Neutrophil (primary cell): ENCODE measurements around the gene PDE5A.

ENCODE experiments used
- H3K27ac ChIP-seq: fragments of 200-600 bp; sonication (generic); 2 replicates; pipeline ENCODE4 v1.5.1; 2016; ENCODE audit warnings: mild to moderate bottlenecking, moderate library complexity
- H3K27me3 ChIP-seq: fragments of 200-600 bp; sonication (generic); 2 replicates; pipeline ENCODE4 v1.6.0; 2016; ENCODE audit warnings: mild to moderate bottlenecking
- H3K36me3 ChIP-seq: fragments of 200-600 bp; sonication (generic); 2 replicates; pipeline ENCODE4 v1.5.1; 2017
- H3K4me1 ChIP-seq, 2 experiments: fragments of 200-600 bp in 1 of 2; sonication (generic) in 1 of 2; 1 replicate in 1 of 2; 2 replicates in 1 of 2; pipeline versions ENCODE4 v1.5.1 to v1.6.1; 2013 to 2016; ENCODE audit warnings: low read depth in 1 of 2, low read length in 1 of 2, mild to moderate bottlenecking in 1 of 2, moderate library complexity in 1 of 2; ENCODE audit not compliant: control insufficient read depth in 1 of 2, insufficient read depth in 1 of 2
- H3K4me3 ChIP-seq, 2 experiments: fragments of 200-600 bp in 1 of 2; sonication (generic) in 1 of 2; 1 replicate in 1 of 2; 2 replicates in 1 of 2; pipeline ENCODE4 v1.5.1; 2013 to 2016; ENCODE audit warnings: low read depth in 1 of 2, low read length in 1 of 2, mild to moderate bottlenecking in 1 of 2, moderate library complexity in 1 of 2
- H3K9me3 ChIP-seq: fragments of 200-600 bp; sonication (generic); 2 replicates; pipeline ENCODE4 v1.5.1; 2016
- TF ChIP-seq, protein P1 (sequence below): fragments of 200-600 bp; sonication (generic); IDR thresholded peaks from 2 replicates; pipeline ENCODE4 v1.5.1; 2016; ENCODE audit warnings: antibody characterized with exemption

The PDE5A gene

DNA sequence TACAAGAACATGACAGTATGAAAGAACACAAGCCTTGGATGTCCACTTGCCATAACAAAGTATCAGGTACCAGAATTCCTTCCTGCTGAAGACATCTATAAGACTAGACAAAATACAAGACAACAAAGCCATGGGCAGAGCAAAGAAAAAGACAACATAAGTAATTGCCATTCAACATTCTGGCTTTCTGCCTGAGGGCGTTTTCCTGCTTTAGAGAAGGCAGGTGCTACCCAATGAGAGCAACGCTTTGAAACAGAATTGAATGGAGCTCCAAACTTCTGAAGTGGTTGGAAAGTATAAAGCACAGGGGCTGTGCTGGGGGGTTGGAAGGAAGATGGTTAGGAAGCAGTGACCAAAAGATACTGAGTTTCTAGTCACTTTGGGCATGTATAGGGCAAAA lies 30.1 kb downstream of the PDE5A start:
- no peaks in the 10 kb centered on the region for H3K4me1 ChIP-seq
- H3K9me3 ChIP-seq: no peaks in the 10 kb centered on the region
- H3K27me3 ChIP-seq: no peaks in the 10 kb centered on the region
- H3K36me3 ChIP-seq: no peaks in the 10 kb centered on the region
- TF ChIP-seq, protein P1, sequence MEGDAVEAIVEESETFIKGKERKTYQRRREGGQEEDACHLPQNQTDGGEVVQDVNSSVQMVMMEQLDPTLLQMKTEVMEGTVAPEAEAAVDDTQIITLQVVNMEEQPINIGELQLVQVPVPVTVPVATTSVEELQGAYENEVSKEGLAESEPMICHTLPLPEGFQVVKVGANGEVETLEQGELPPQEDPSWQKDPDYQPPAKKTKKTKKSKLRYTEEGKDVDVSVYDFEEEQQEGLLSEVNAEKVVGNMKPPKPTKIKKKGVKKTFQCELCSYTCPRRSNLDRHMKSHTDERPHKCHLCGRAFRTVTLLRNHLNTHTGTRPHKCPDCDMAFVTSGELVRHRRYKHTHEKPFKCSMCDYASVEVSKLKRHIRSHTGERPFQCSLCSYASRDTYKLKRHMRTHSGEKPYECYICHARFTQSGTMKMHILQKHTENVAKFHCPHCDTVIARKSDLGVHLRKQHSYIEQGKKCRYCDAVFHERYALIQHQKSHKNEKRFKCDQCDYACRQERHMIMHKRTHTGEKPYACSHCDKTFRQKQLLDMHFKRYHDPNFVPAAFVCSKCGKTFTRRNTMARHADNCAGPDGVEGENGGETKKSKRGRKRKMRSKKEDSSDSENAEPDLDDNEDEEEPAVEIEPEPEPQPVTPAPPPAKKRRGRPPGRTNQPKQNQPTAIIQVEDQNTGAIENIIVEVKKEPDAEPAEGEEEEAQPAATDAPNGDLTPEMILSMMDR: no peak
- no peak overlapping the region for H3K4me3 ChIP-seq
- no peak overlapping the region for H3K27ac ChIP-seq

DNA sequence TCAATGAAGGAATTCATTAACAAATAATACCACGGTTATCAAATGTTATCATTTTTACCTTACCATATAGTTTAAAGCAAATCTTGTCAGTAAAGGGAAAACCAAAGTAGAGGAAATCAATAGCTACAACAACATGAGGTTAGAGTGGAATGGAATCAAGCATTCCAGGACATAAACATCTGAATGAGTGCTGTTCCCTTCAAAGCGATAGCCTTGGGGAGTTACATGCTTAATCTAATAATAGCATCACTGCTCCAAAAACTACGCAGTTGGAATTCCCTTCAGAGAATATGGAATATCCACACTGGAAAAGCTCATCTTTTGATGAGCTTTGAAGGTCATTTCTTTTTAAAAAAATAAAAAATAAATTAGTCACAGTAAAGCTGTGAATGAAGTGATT lies 31.2 kb downstream of the PDE5A start:
- no peaks in the 10 kb centered on the region for H3K36me3 ChIP-seq
- H3K27me3 ChIP-seq: no peaks in the 10 kb centered on the region
- no peaks in the 10 kb centered on the region for H3K9me3 ChIP-seq
- H3K4me3 ChIP-seq: no peak overlapping the region
- H3K27ac ChIP-seq: no peak overlapping the region
- TF ChIP-seq, protein P1: no peak
- H3K4me1 ChIP-seq: no peaks in the 10 kb centered on the region

DNA sequence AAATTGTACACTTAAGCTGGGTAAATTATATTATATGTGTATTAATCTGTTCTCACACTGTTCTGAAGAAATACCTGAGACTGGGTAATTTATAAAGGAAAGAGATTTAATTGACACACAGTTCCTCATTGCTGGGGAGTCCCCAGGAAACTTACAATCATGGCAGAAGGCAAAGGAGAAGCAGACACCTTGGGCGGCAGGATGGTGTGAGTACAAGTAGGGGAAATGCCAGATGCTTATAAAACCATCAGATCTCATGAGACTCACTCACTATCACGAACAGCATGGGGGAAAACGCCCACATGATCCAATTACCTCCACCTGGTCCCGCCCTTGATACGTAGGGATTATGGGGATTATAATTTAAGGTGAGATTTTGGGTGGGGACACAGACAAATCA lies 34.9 kb downstream of the PDE5A start:
- no peaks in the 10 kb centered on the region for H3K27me3 ChIP-seq
- no peaks in the 10 kb centered on the region for H3K9me3 ChIP-seq
- no peak overlapping the region for H3K4me3 ChIP-seq
- TF ChIP-seq, protein P1: no peak
- no peaks in the 10 kb centered on the region for H3K4me1 ChIP-seq
- H3K36me3 ChIP-seq: no peaks in the 10 kb centered on the region
- no peak overlapping the region for H3K27ac ChIP-seq

DNA sequence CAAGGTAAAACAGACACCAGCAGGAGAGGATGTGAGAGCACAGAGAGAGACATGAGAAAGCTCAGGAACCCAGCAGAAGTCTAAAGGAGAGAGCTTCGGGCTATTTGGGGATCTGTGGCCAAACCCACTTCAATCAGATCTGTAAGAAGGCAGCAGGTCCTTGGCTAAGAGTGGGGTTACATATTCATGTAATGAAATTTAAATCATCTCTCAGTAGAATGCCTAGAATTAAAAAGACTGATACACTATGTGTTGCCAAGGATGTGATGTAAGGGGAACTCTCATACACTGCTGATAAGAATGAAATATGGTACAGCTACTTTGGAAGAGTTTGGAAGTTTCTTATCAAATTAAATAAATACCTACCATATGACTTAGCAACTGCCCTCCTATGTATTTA lies 35.8 kb downstream of the PDE5A start:
- no peak overlapping the region for H3K27ac ChIP-seq
- TF ChIP-seq, protein P1: no peak
- H3K9me3 ChIP-seq: no peaks in the 10 kb centered on the region
- no peaks in the 10 kb centered on the region for H3K36me3 ChIP-seq
- no peak overlapping the region for H3K4me3 ChIP-seq
- no peaks in the 10 kb centered on the region for H3K4me1 ChIP-seq
- no peaks in the 10 kb centered on the region for H3K27me3 ChIP-seq

DNA sequence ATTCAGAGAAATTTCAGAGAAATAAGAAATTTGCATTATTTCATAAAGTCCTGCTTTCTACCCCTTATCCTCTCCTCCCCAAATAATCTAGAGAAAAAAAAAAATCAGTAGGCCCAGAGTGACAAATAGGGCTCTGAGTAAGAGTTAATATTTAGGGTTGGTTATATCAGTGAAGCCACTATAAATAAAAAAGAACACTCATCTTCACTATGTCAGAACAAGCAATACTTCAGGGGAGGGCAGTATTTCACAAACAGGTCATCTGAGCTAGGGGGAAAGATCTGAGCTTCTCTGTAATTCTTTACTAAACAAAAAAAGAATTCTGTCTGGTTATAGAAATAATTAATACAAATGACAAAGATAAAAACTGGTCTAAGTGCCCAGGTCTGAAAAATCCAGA lies 39.4 kb downstream of the PDE5A start:
- Histone ChIP-seq H3K27me3 (no peaks in the 10 kb centered on the region), H3K9me3 (no peaks in the 10 kb centered on the region), H3K4me3 (no peak overlapping the region), H3K4me1 (no peaks in the 10 kb centered on the region), H3K27ac (no peak overlapping the region), H3K36me3 (no peaks in the 10 kb centered on the region)
- TF ChIP-seq, protein P1: no peak

DNA sequence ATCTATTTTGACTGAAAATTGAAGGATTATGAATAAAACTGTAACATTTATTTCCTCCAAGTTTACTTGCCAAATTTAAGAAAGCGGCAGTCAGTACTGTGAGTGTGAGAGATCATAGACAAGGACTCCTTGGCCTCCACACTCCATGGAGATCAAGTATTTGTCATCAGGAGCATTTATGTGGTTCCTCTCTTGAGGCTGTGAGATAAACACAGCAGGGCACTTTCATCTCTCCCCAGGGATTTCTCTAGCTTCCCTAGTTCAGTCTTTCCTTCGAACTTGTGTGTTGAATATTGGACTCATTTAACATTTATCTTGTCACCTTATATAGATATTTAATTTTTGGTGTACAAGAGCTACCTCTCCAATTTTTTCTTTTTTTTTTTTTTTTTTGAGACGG lies 40.8 kb downstream of the PDE5A start:
- Histone ChIP-seq H3K9me3 (no peaks in the 10 kb centered on the region), H3K4me3 (no peak overlapping the region), H3K4me1 (no peaks in the 10 kb centered on the region), H3K27me3 (no peaks in the 10 kb centered on the region), H3K27ac (no peak overlapping the region), H3K36me3 (no peaks in the 10 kb centered on the region)
- TF ChIP-seq, protein P1: no peak
